A673 (cell line): Measurements from ENCODE around the gene C12orf43. TPM values are rescaled to one million over a fixed set of nuclear protein-coding genes. Genes with fewer than 3 reads are reported as not detected.

Source experiments
- BruUV-seq: library from RNA; stranded (reverse); fragments of 400-500 nt; replicated peaks from 2 replicates; lab custom pipeline; 2021; lab: Mats Ljungman, UMichigan
- CTCF ChIA-PET: fragments of 300-600 bp; sonication (Branson Sonifier 250); formaldehyde crosslinking; loops from one replicate; lab custom pipeline; 2022; ENCODE audit warnings: antibody characterized with exemption; lab: Charles Lee
- POLR2A ChIA-PET: fragments of 300-600 bp; sonication (Branson Sonifier 250); formaldehyde crosslinking; loops from one replicate; lab custom pipeline; 2022; ENCODE audit warnings: antibody characterized with exemption; ENCODE audit not compliant: low non-redundant PET; lab: Charles Lee
- DNase-seq: peaks from one replicate; pipeline ENCODE4 v3.0.0-alpha.2; 2015; ENCODE audit warnings: low spot score
- H3K27ac ChIP-seq: fragments of 200-600 bp; sonication (generic); 2 replicates; pipeline ENCODE4 v1.5.1; 2016; ENCODE audit warnings: mixed run types, low read depth, mild to moderate bottlenecking, mixed read lengths, antibody characterized with exemption, low read length; ENCODE audit not compliant: poor library complexity, severe bottlenecking
- H3K27me3 ChIP-seq: fragments of 200-600 bp; sonication (generic); replicated peaks from 2 replicates; pipeline ENCODE4 v1.6.1; 2017; ENCODE audit warnings: mixed run types, low read depth, mild to moderate bottlenecking, mixed read lengths, antibody characterized with exemption, low read length; ENCODE audit not compliant: insufficient read depth, poor library complexity
- H3K36me3 ChIP-seq: fragments of 200-600 bp; sonication (generic); 2 replicates; pipeline ENCODE4 v1.6.1; 2016; ENCODE audit warnings: mixed run types, mild to moderate bottlenecking, mixed read lengths, antibody characterized with exemption, low read length; ENCODE audit not compliant: insufficient read depth, poor library complexity, severe bottlenecking
- H3K4me1 ChIP-seq: fragments of 200-600 bp; sonication (generic); 2 replicates; pipeline ENCODE4 v1.6.1; 2017; ENCODE audit warnings: mixed run types, mild to moderate bottlenecking, mixed read lengths, antibody characterized with exemption, low read length; ENCODE audit not compliant: insufficient read depth, poor library complexity, severe bottlenecking
- H3K4me3 ChIP-seq: fragments of 200-600 bp; sonication (generic); 2 replicates; pipeline ENCODE4 v1.5.1; 2016; ENCODE audit warnings: low read depth, mixed run types, mild to moderate bottlenecking, mixed read lengths, low read length; ENCODE audit not compliant: poor library complexity, severe bottlenecking
- H3K9me3 ChIP-seq: fragments of 200-600 bp; sonication (generic); 2 replicates; pipeline ENCODE4 v1.6.1; 2016; ENCODE audit warnings: mixed run types, low read depth, mild to moderate bottlenecking, mixed read lengths, antibody characterized with exemption, low read length; ENCODE audit not compliant: poor library complexity, severe bottlenecking
- CTCF ChIP-seq: fragments of 300-800, 200-600 bp; sonication (generic); conservative IDR thresholded peaks from 2 replicates; pipeline ENCODE4 v1.5.1; 2017; ENCODE audit warnings: low read depth, mild to moderate bottlenecking, antibody characterized with exemption, low read length, moderate library complexity, mixed read lengths
- EZH2 ChIP-seq: fragments of 200-600 bp; sonication (generic); IDR thresholded peaks from 2 replicates; pipeline ENCODE4 v1.6.1; 2017; ENCODE audit warnings: borderline replicate concordance, low read depth, mild to moderate bottlenecking, mixed read lengths, antibody characterized with exemption, low read length; ENCODE audit not compliant: poor library complexity, severe bottlenecking
- intact Hi-C: fragments of 100-400 bp; cut with micrococcal nuclease; formaldehyde crosslinking; loops from one replicate; pipeline ENCODE4 v1.10.0; 2022; ENCODE audit not compliant: unreplicated experiment
- total RNA-seq: library from RNA; stranded (reverse); gene quantifications from 2 replicates; pipeline ENCODE4 v1.2.3, GENCODE V29; 2021

C12orf43 gene
- total RNA-seq, 1 experiment from 2014 or later, result 28.4 TPM

- Histone ChIP-seq H3K27me3 (no peaks in the 10 kb centered on the region), H3K36me3 (peaks cover 36% of the 10 kb centered on the region), H3K9me3 (no peaks in the 10 kb centered on the region), H3K4me3 (no peak overlapping the region), H3K4me1 (no peaks in the 10 kb centered on the region), H3K27ac (no peak overlapping the region)
- TF ChIP-seq CTCF, result peak; percentile 87
- TF ChIP-seq EZH2, result no peak
- DNase-seq, result peak; percentile 73
- ChIA-PET CTCF (interaction anchor here (0.6 to 2.0 kb wide), 4 partner anchors 55 to 490 kb away, joined by 3 to 6 read pairs (median 4); no protein-coding TSS in a partner anchor), POLR2A (no interaction called here)
- no TSS peak for BruUV-seq
- intact Hi-C loops, result loop anchor here (1.0 kb wide), 1 partner anchor 91 kb away; no protein-coding TSS in a partner anchor
These were observed 10.9 kb downstream of the C12orf43 start for GRCh38 chr12:121005346-121005815.

GRCh38 chr12:121004253-121004815, 12.0 kb downstream of the C12orf43 start:
- no peak for DNase-seq
- Histone ChIP-seq H3K4me1 (no peaks in the 10 kb centered on the region), H3K27ac (no peak overlapping the region), H3K27me3 (no peaks in the 10 kb centered on the region), H3K9me3 (no peaks in the 10 kb centered on the region), H3K4me3 (no peak overlapping the region), H3K36me3 (peaks cover 30% of the 10 kb centered on the region)
- intact Hi-C loops, result no loop called here
- ChIA-PET POLR2A (no interaction called here), CTCF (interaction anchor here (2.0 kb wide), 1 partner anchor 91 kb away, joined by 4 read pairs; no protein-coding TSS in a partner anchor)
- no TSS peak for BruUV-seq
- no peak for TF ChIP-seq CTCF
- TF ChIP-seq EZH2, result no peak

- ChIA-PET CTCF (no interaction called here), POLR2A (no interaction called here)
- intact Hi-C loops, result no loop called here
- no peak for DNase-seq
- H3K4me1 ChIP-seq, result no peaks in the 10 kb centered on the region
- H3K4me3 ChIP-seq, result no peak overlapping the region
- no peaks in the 10 kb centered on the region for H3K27me3 ChIP-seq
- TF ChIP-seq CTCF (0 out of 2 replicates have a peak, but pooled peaks have one; percentile 23), EZH2 (no peak)
- H3K9me3 ChIP-seq, result no peaks in the 10 kb centered on the region
- peaks cover 27% of the 10 kb centered on the region for H3K36me3 ChIP-seq
- no TSS peak for BruUV-seq
- H3K27ac ChIP-seq, result no peak overlapping the region
These were observed 12.6 kb downstream of the C12orf43 start for GRCh38 chr12:121003650-121004049.
